B cell (primary cell): Measurements from ENCODE around the gene LZTS2. TPM values are rescaled to one million over a fixed set of nuclear protein-coding genes. Genes with fewer than 3 reads are reported as not detected.

Experiments used
- ATAC-seq: fragments of 200-7000 bp; cut with Tn5 transposase; one replicate; pipeline ENCODE4 v1.10.0; 2021; ENCODE audit warnings: low read depth, mild to moderate bottlenecking, moderate number of reproducible peaks, moderate library complexity
- CTCF ChIA-PET: fragments of 350-600 bp; sonication (Branson Sonifier 250); formaldehyde crosslinking; loops from one replicate; lab custom pipeline; 2021; ENCODE audit warnings: antibody characterized with exemption, inconsistent platforms; lab: Charles Lee
- POLR2A ChIA-PET: fragments of 350-600 bp; sonication (Branson Sonifier 250); formaldehyde crosslinking; loops from one replicate; lab custom pipeline; 2021; ENCODE audit warnings: antibody characterized with exemption; lab: Charles Lee
- DNase-seq: peaks from one replicate; pipeline ENCODE4 v3.0.0; 2013
- H2AFZ ChIP-seq: 2 replicates; pipeline ENCODE4 v1.6.1; 2012; ENCODE audit warnings: mild to moderate bottlenecking, low read depth, low read length; ENCODE audit not compliant: insufficient read depth, poor library complexity, severe bottlenecking
- H3K27ac ChIP-seq, 2 donors: 1 replicate in 1 of 2; 2 replicates in 1 of 2; pipeline ENCODE4 v1.5.1; 2012 to 2013; ENCODE audit warnings: low read length in 2 of 2, mild to moderate bottlenecking in 2 of 2, moderate library complexity in 1 of 2
- H3K27me3 ChIP-seq, 4 experiments: fragments of 200-600 bp in 1 of 4; sonication (generic) in 1 of 4; replicated peaks in 1 of 4; 1 replicate in 2 of 4; 2 replicates in 2 of 4; pipeline versions ENCODE4 v1.6.1 to v1.7.0; 2013 to 2016; ENCODE audit warnings: low read length in 3 of 4, mild to moderate bottlenecking in 2 of 4, mixed read lengths in 1 of 4, moderate library complexity in 1 of 4; ENCODE audit not compliant: insufficient read depth in 4 of 4, control insufficient read depth in 3 of 4; ENCODE audit errors: control extremely low read depth in 1 of 4
- H3K36me3 ChIP-seq, 2 experiments: replicated peaks in 1 of 2; 1 replicate in 1 of 2; 2 replicates in 1 of 2; pipeline versions ENCODE4 v1.6.1 to v1.7.1; 2013; ENCODE audit warnings: low read length in 1 of 2; ENCODE audit not compliant: insufficient read depth in 2 of 2, control insufficient read depth in 1 of 2; ENCODE audit errors: control extremely low read depth in 1 of 2, extremely low read depth in 1 of 2
- H3K4me1 ChIP-seq, 2 donors: fragments of 200-600 bp in 1 of 2; sonication (generic) in 1 of 2; 1 replicate in 1 of 2; 2 replicates in 1 of 2; pipeline versions ENCODE4 v1.5.1 to v1.6.1; 2013 to 2017; ENCODE audit warnings: low read length in 2 of 2; ENCODE audit not compliant: control insufficient read depth in 2 of 2, insufficient read depth in 2 of 2
- H3K4me2 ChIP-seq: replicated peaks from 2 replicates; pipeline ENCODE3; 2012; ENCODE audit warnings: mild to moderate bottlenecking, low read depth, low read length; ENCODE audit not compliant: poor library complexity, severe bottlenecking
- H3K4me3 ChIP-seq, 5 experiments: fragments of 200-600 bp in 1 of 5; sonication (generic) in 1 of 5; 1 replicate in 3 of 5; 2 replicates in 2 of 5; pipeline versions ENCODE4 v1.5.1 to v1.7.0; 2011 to 2016; ENCODE audit warnings: low read length in 4 of 5, mild to moderate bottlenecking in 4 of 5, low read depth in 2 of 5, control low read depth in 1 of 5, moderate library complexity in 1 of 5; ENCODE audit not compliant: insufficient read depth in 1 of 5; ENCODE audit errors: control extremely low read depth in 1 of 5, extremely low read depth in 1 of 5
- H3K79me2 ChIP-seq: fragments of 200-600 bp; sonication (generic); one replicate; pipeline ENCODE4 v1.6.0; 2016; ENCODE audit warnings: low read length; ENCODE audit not compliant: control insufficient read depth, insufficient read depth
- H3K9ac ChIP-seq: fragments of 200-600 bp; sonication (generic); 2 replicates; pipeline ENCODE4 v1.6.1; 2017; ENCODE audit warnings: mild to moderate bottlenecking, low read length, moderate library complexity
- H3K9me3 ChIP-seq, 3 donors: one replicate each; pipeline versions ENCODE4 v1.6.1 to v1.7.1; 2013; ENCODE audit warnings: low read length in 2 of 3; ENCODE audit not compliant: control insufficient read depth in 2 of 3, insufficient read depth in 1 of 3; ENCODE audit errors: control extremely low read depth in 1 of 3
- H4K20me1 ChIP-seq: 2 replicates; pipeline ENCODE4 v1.6.0; 2012; ENCODE audit warnings: mild to moderate bottlenecking, low read length; ENCODE audit not compliant: insufficient read depth, control insufficient read depth, poor library complexity, severe bottlenecking
- H3K27ac Mint-ChIP-seq: one replicate; pipeline ENCODE4 v1.8.0; 2021; ENCODE audit warnings: mixed read lengths
- H3K27me3 Mint-ChIP-seq: one replicate; pipeline ENCODE4 v1.8.0; 2021; ENCODE audit warnings: mixed read lengths
- H3K4me1 Mint-ChIP-seq: one replicate; pipeline ENCODE4 v1.8.0; 2021; ENCODE audit warnings: mixed read lengths
- H3K4me3 Mint-ChIP-seq: one replicate; pipeline ENCODE4 v1.8.0; 2021; ENCODE audit warnings: mixed read lengths
- H3K9me3 Mint-ChIP-seq: one replicate; pipeline ENCODE4 v1.8.0; 2022; ENCODE audit warnings: mixed read lengths; ENCODE audit not compliant: insufficient read depth
- CTCF ChIP-seq: fragments of 200-600 bp; IDR thresholded peaks from one replicate; pipeline ENCODE4 v1.8.0; 2022; ENCODE audit warnings: antibody characterized with exemption, mild to moderate bottlenecking
- EZH2 ChIP-seq: IDR thresholded peaks from 2 replicates; pipeline ENCODE4 v1.6.1; 2012; ENCODE audit warnings: borderline replicate concordance, low read depth, mild to moderate bottlenecking, moderate library complexity, low read length; ENCODE audit not compliant: insufficient read depth, poor library complexity, severe bottlenecking
- WGBS: methylation state at CpG from one replicate; pipeline ENCODE4 v1.1.5; 2013; ENCODE audit warnings: missing lambda C conversion rate; ENCODE audit not compliant: insufficient coverage; 5-methylcytosine and 5-hydroxymethylcytosine counted together
- intact Hi-C: fragments of 100-400 bp; cut with micrococcal nuclease; formaldehyde crosslinking; loops from one replicate; pipeline ENCODE4 v1.10.0; 2022
- polyA plus RNA-seq: library from polyadenylated mRNA; depleted of rRNA; stranded (reverse); fragments of >200 nt; gene quantifications from 2 replicates; pipeline ENCODE4 v1.2.3, GENCODE V29; 2012
- total RNA-seq, 2 donors: library from RNA; stranded (reverse); fragments of 120-200 nt in 1 of 2; gene quantifications; 1 replicate in 1 of 2; 2 replicates in 1 of 2; pipeline versions ENCODE4 v1.2.3 to v1.2.4, GENCODE V29; 2013 to 2022

Gene LZTS2
- total and polyA plus RNA-seq, 2 donors (not counting 1 experiment from before 2014, with no cell fraction given) = 23.2 to 36.9 TPM

- intact Hi-C loops = no loop called here
- no peak for TF ChIP-seq EZH2
- CTCF ChIA-PET = interaction anchor here (0.8 to 1.1 kb wide), 2 partner anchors 8 to 9 kb away, joined by 3 read pairs; partner anchors contain the start of gene LZTS2
- Histone ChIP-seq H3K4me3 (no peak overlapping the region), H3K27ac (no peak overlapping the region), H3K9ac (no peak overlapping the region), H3K36me3 (peaks cover 0 to 3% of the 10 kb centered on the region in 2 experiments), H3K4me2 (no peak overlapping the region), H3K9me3 (no peaks in the 10 kb centered on the region), H3K79me2 (no peaks in the 10 kb centered on the region), H4K20me1 (no peaks in the 10 kb centered on the region), H3K4me1 (peaks cover 8% of the 10 kb centered on the region in 2 donors), H2AFZ (no peak overlapping the region), H3K27me3 (no peaks in the 10 kb centered on the region)
- no peak overlapping the region for H3K4me3 Mint-ChIP-seq
- WGBS = 89% methylated on average over 4 of the region's 6 CpGs
- H3K9me3 Mint-ChIP-seq = no peaks in the 10 kb centered on the region
- peaks cover 10% of the 10 kb centered on the region for H3K4me1 Mint-ChIP-seq
- DNase-seq (no peak), ATAC-seq (no peak)
- no peak overlapping the region for H3K27ac Mint-ChIP-seq
- H3K27me3 Mint-ChIP-seq = no peaks in the 10 kb centered on the region
- POLR2A ChIA-PET = no interaction called here
Measured at GRCh38 chr10:101008823-101009423, 9.3 kb downstream of the LZTS2 start.

DNA sequence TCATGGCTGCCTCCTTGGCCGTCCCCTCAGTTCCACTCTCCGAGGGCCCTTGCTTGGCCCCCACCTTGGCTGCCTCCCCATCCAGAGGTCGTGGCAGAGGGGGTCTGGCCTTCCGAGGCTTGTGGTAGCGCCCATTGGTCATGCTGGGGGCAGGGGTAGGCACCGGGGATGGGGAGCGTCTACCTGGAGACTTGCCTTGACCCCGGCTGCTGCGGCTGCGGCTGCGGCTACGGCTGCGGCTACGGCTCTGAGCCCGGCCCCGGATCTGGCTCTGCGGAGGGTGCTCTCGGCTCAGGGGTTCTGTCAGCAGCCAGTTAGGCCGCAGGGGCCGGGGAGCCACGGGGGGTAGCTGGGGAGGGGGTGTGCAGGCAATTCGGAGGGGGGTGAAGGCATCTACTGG, 10.7 kb downstream of the LZTS2 start:
- 95% methylated on average over 21 of the region's 22 CpGs for WGBS

More for the DNA sequence above, 10.7 kb downstream of the LZTS2 start:
- H3K79me2 ChIP-seq = no peaks in the 10 kb centered on the region
- ATAC-seq = no peak
- TF ChIP-seq CTCF (no peak), EZH2 (no peak)
- Mint-ChIP-seq H3K4me1 (peaks cover 14% of the 10 kb centered on the region), H3K27ac (no peak overlapping the region), H3K27me3 (peaks cover 9% of the 10 kb centered on the region), H3K9me3 (no peaks in the 10 kb centered on the region), H3K4me3 (no peak overlapping the region)
- no peak overlapping the region for H3K27ac ChIP-seq
- DNase-seq = no peak
- H4K20me1 ChIP-seq = no peaks in the 10 kb centered on the region
- H3K36me3 ChIP-seq = peaks cover 0 to 2% of the 10 kb centered on the region in 2 experiments
- CTCF ChIA-PET = interaction anchor here (0.7 to 2.1 kb wide), 3 partner anchors 9 to 578 kb away, joined by 3 to 16 read pairs (median 5); partner anchors contain the start of genes DPCD, LZTS2 and POLL
- H3K4me2 ChIP-seq = no peak overlapping the region
- H2AFZ ChIP-seq = no peak overlapping the region
- no peak overlapping the region for H3K4me3 ChIP-seq
- peaks cover 8 to 13% of the 10 kb centered on the region in 2 donors for H3K4me1 ChIP-seq
- H3K9ac ChIP-seq = no peak overlapping the region
- POLR2A ChIA-PET = no interaction called here
- H3K9me3 ChIP-seq = no peaks in the 10 kb centered on the region
- peaks cover 0 to 10% (median 1%) of the 10 kb centered on the region in 4 experiments for H3K27me3 ChIP-seq
- intact Hi-C loops = loop anchor here (5.0 kb wide), 1 partner anchor 338 kb away; no protein-coding TSS in a partner anchor
